GM12801 (cell line): ENCODE measurements around the gene PTPRN2.

ENCODE experiments used
- CTCF ChIP-seq: IDR thresholded peaks from one replicate; pipeline ENCODE4 v1.5.1; 2011; ENCODE audit warnings: control low read depth; ENCODE audit not compliant: insufficient read length; ENCODE audit errors: extremely low read depth

The PTPRN2 gene

GRCh38 chr7:158362912-158363905 lies 224.4 kb downstream of the PTPRN2 start:
- no peak for TF ChIP-seq CTCF

GRCh38 chr7:158362001-158362400 lies 225.6 kb downstream of the PTPRN2 start:
- no peak for TF ChIP-seq CTCF

- TF ChIP-seq CTCF = no peak
These were observed 226.2 kb downstream of the PTPRN2 start for GRCh38 chr7:158361326-158361946.

- TF ChIP-seq CTCF = no peak
These were observed 228.5 kb downstream of the PTPRN2 start for GRCh38 chr7:158358926-158359645.

- TF ChIP-seq CTCF = no peak
These were observed 229.5 kb downstream of the PTPRN2 start for GRCh38 chr7:158357898-158358821.

DNA sequence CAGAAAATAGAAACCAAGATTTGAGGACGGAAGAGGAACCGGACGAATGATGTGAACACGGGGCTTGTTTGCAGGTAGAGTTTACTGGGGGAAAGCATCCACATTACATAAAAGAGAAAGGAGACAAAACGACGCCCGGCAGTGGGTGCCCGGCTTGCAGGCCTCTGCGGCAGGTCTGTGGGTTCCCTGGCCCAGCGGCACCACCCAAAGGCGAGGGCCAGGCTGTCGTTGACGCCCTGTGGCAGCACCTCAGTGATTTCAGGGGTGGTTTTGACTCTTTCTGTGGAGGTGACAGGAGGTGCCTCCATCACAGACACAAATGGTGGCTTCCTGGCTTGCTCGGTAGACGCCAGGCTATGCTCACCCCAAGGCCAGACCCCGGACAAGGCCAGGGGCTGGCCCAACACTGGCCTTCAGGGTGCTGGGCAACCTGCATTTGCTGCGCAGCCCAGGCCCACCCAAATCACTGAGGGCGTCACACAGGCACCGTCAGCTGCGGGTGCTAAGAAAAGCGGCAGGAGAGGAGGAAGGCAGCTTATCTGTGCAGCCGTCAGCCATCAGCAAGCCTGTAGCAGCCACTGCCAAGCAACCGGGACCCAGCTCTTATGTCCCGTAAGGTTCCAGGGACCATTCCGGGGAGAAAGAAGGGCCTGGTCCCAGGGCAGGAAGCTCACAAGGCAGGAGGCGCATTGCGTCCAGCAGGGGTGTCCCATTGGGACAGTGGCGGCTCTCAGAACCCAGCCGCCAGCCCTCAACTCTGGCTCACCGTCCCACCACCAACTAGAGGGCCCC lies 230.3 kb downstream of the PTPRN2 start:
- no peak for TF ChIP-seq CTCF
